A673 (cell line): Measurements from ENCODE around the gene SMYD3. TPM values are rescaled to one million over a fixed set of nuclear protein-coding genes. Genes with fewer than 3 reads are reported as not detected.

Source experiments
- BruUV-seq: library from RNA; stranded (reverse); fragments of 400-500 nt; replicated peaks from 2 replicates; lab custom pipeline; 2021; lab: Mats Ljungman, UMichigan
- CTCF ChIA-PET: fragments of 300-600 bp; sonication (Branson Sonifier 250); formaldehyde crosslinking; loops from one replicate; lab custom pipeline; 2022; ENCODE audit warnings: antibody characterized with exemption; lab: Charles Lee
- POLR2A ChIA-PET: fragments of 300-600 bp; sonication (Branson Sonifier 250); formaldehyde crosslinking; loops from one replicate; lab custom pipeline; 2022; ENCODE audit warnings: antibody characterized with exemption; ENCODE audit not compliant: low non-redundant PET; lab: Charles Lee
- DNase-seq: peaks from one replicate; pipeline ENCODE4 v3.0.0-alpha.2; 2015; ENCODE audit warnings: low spot score
- H3K27ac ChIP-seq: fragments of 200-600 bp; sonication (generic); 2 replicates; pipeline ENCODE4 v1.5.1; 2016; ENCODE audit warnings: mixed run types, low read depth, mild to moderate bottlenecking, mixed read lengths, antibody characterized with exemption, low read length; ENCODE audit not compliant: poor library complexity, severe bottlenecking
- H3K27me3 ChIP-seq: fragments of 200-600 bp; sonication (generic); replicated peaks from 2 replicates; pipeline ENCODE4 v1.6.1; 2017; ENCODE audit warnings: mixed run types, low read depth, mild to moderate bottlenecking, mixed read lengths, antibody characterized with exemption, low read length; ENCODE audit not compliant: insufficient read depth, poor library complexity
- H3K36me3 ChIP-seq: fragments of 200-600 bp; sonication (generic); 2 replicates; pipeline ENCODE4 v1.6.1; 2016; ENCODE audit warnings: mixed run types, mild to moderate bottlenecking, mixed read lengths, antibody characterized with exemption, low read length; ENCODE audit not compliant: insufficient read depth, poor library complexity, severe bottlenecking
- H3K4me1 ChIP-seq: fragments of 200-600 bp; sonication (generic); 2 replicates; pipeline ENCODE4 v1.6.1; 2017; ENCODE audit warnings: mixed run types, mild to moderate bottlenecking, mixed read lengths, antibody characterized with exemption, low read length; ENCODE audit not compliant: insufficient read depth, poor library complexity, severe bottlenecking
- H3K4me3 ChIP-seq: fragments of 200-600 bp; sonication (generic); 2 replicates; pipeline ENCODE4 v1.5.1; 2016; ENCODE audit warnings: low read depth, mixed run types, mild to moderate bottlenecking, mixed read lengths, low read length; ENCODE audit not compliant: poor library complexity, severe bottlenecking
- H3K9me3 ChIP-seq: fragments of 200-600 bp; sonication (generic); 2 replicates; pipeline ENCODE4 v1.6.1; 2016; ENCODE audit warnings: mixed run types, low read depth, mild to moderate bottlenecking, mixed read lengths, antibody characterized with exemption, low read length; ENCODE audit not compliant: poor library complexity, severe bottlenecking
- CTCF ChIP-seq: fragments of 300-800, 200-600 bp; sonication (generic); conservative IDR thresholded peaks from 2 replicates; pipeline ENCODE4 v1.5.1; 2017; ENCODE audit warnings: low read depth, mild to moderate bottlenecking, antibody characterized with exemption, low read length, moderate library complexity, mixed read lengths
- EZH2 ChIP-seq: fragments of 200-600 bp; sonication (generic); IDR thresholded peaks from 2 replicates; pipeline ENCODE4 v1.6.1; 2017; ENCODE audit warnings: borderline replicate concordance, low read depth, mild to moderate bottlenecking, mixed read lengths, antibody characterized with exemption, low read length; ENCODE audit not compliant: poor library complexity, severe bottlenecking
- intact Hi-C: fragments of 100-400 bp; cut with micrococcal nuclease; formaldehyde crosslinking; loops from one replicate; pipeline ENCODE4 v1.10.0; 2022; ENCODE audit not compliant: unreplicated experiment
- total RNA-seq: library from RNA; stranded (reverse); gene quantifications from 2 replicates; pipeline ENCODE4 v1.2.3, GENCODE V29; 2021

Gene SMYD3
- total RNA-seq, 1 experiment from 2014 or later = 29.0 TPM

- ChIA-PET CTCF (interaction anchor here (0.6 kb wide), 1 partner anchor 696 kb away, joined by 3 read pairs; no protein-coding TSS in a partner anchor), POLR2A (no interaction called here)
- Histone ChIP-seq H3K4me1 (no peaks in the 10 kb centered on the region), H3K27me3 (no peaks in the 10 kb centered on the region), H3K4me3 (no peak overlapping the region), H3K36me3 (no peaks in the 10 kb centered on the region), H3K27ac (no peak overlapping the region), H3K9me3 (no peaks in the 10 kb centered on the region)
- intact Hi-C loops = no loop called here
- BruUV-seq = no TSS peak
- no peak for DNase-seq
- TF ChIP-seq EZH2 = no peak
- TF ChIP-seq CTCF = no peak
These were observed 708.7 kb downstream of the SMYD3 start for GRCh38 chr1:245798349-245798711.

- intact Hi-C loops = no loop called here
- Histone ChIP-seq H3K36me3 (no peaks in the 10 kb centered on the region), H3K4me1 (no peaks in the 10 kb centered on the region), H3K27ac (no peak overlapping the region), H3K9me3 (no peaks in the 10 kb centered on the region), H3K4me3 (no peak overlapping the region), H3K27me3 (no peaks in the 10 kb centered on the region)
- ChIA-PET POLR2A (no interaction called here), CTCF (interaction anchor here (0.5 to 0.7 kb wide), 4 partner anchors 91 to 697 kb away, joined by 3 to 5 read pairs (median 4); no protein-coding TSS in a partner anchor)
- no TSS peak for BruUV-seq
- DNase-seq = peak; percentile 52
- peak; percentile 72 for TF ChIP-seq CTCF
- no peak for TF ChIP-seq EZH2
These were observed 709.3 kb downstream of the SMYD3 start for GRCh38 chr1:245797592-245798348.

GRCh38 chr1:245791410-245792312, 715.4 kb downstream of the SMYD3 start:
- POLR2A ChIA-PET = no interaction called here

More at GRCh38 chr1:245791410-245792312, 715.4 kb downstream of the SMYD3 start:
- intact Hi-C loops = no loop called here
- H3K4me1 ChIP-seq = no peaks in the 10 kb centered on the region
- CTCF ChIA-PET = no interaction called here
- H3K27ac ChIP-seq = no peak overlapping the region
- H3K4me3 ChIP-seq = no peak overlapping the region
- no peak for DNase-seq
- no peak for TF ChIP-seq CTCF
- TF ChIP-seq EZH2 = no peak
- H3K9me3 ChIP-seq = no peaks in the 10 kb centered on the region
- H3K27me3 ChIP-seq = no peaks in the 10 kb centered on the region
- H3K36me3 ChIP-seq = no peaks in the 10 kb centered on the region
- no TSS peak for BruUV-seq
